Measurements from ENCODE around the gene EIF2S1.

DNA sequence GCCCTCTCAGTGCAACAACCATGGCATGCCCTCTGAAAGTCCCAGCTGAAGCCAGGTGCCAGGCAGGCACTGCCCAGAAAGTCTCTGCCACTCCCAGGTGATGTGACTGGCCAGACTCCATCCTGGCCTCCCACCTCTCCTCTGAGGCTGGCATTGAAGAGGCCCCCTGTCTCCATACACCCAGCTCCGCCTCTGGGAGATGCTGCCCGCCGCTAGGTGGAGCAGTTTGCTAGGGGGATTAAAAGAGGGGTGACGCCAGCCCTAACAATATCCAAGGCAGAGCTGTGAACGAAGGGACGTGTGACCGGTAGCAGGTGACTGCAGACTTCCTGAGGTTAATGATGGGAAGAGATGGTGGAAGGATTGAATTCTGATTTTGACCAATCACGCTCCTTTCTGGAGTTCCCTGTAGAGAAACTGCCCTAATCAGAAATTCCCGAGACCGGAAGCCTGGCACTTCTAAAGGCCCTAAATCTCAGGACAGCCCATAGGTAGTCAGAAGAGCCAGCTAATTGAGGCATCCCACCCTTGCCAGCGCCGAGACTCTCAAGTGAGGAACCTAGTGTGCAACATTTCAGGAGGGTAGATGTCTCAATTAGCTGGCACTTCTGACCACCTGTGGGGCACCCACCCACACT lies 60.1 kb downstream of the EIF2S1 start:
- TF ChIP-seq CTCF (IDR thresholded peaks at IDR 0.05), result no peak
- no peak for TF ChIP-seq POLR2A (IDR thresholded peaks at IDR 0.05)
